Choroid plexus epithelial cell (primary cell): ENCODE measurements around the gene CARD11.
A peak's percentile ranks its signal among the peaks of the same experiment; 100 is the strongest.

ENCODE experiments used
- DNase-seq: peaks from one replicate; pipeline ENCODE4 v3.0.0-alpha.2; 2010; ENCODE audit warnings: low read depth
- H3K4me3 ChIP-seq: 2 replicates; pipeline ENCODE4 v1.5.1; 2011; ENCODE audit warnings: low read depth, mild to moderate bottlenecking, control low read depth, low read length, moderate library complexity
- CTCF ChIP-seq: conservative IDR thresholded peaks from 2 replicates; pipeline ENCODE4 v1.5.1; 2011; ENCODE audit warnings: low read depth, mild to moderate bottlenecking, control low read depth, inconsistent platforms, low read length, moderate library complexity

Gene CARD11

GRCh38 chr7:2864999-2865670 lies 178.5 kb downstream of the CARD11 start:
- peak; percentile 81 for DNase-seq

GRCh38 chr7:2864204-2864985 lies 179.3 kb downstream of the CARD11 start:
- peak; percentile 37 for DNase-seq

More at GRCh38 chr7:2864999-2865670, 178.5 kb downstream of the CARD11 start:
- no peak overlapping the region for H3K4me3 ChIP-seq
- TF ChIP-seq CTCF: peak; percentile 95

GRCh38 chr7:2863461-2864066 lies 180.1 kb downstream of the CARD11 start:
- H3K4me3 ChIP-seq: peak overlapping the region; percentile 15
- DNase-seq: peak; percentile 98
- TF ChIP-seq CTCF: no peak

More at GRCh38 chr7:2864204-2864985, 179.3 kb downstream of the CARD11 start:
- no peak for TF ChIP-seq CTCF
- H3K4me3 ChIP-seq: no peak overlapping the region

GRCh38 chr7:2862831-2863361 lies 180.8 kb downstream of the CARD11 start:
- peak overlapping the region; percentile 26 for H3K4me3 ChIP-seq
- no peak for TF ChIP-seq CTCF
- peak; percentile 87 for DNase-seq

- H3K4me3 ChIP-seq: no peak overlapping the region
- no peak for TF ChIP-seq CTCF
- DNase-seq: no peak
These were observed 182.2 kb downstream of the CARD11 start for GRCh38 chr7:2861509-2861908.

GRCh38 chr7:2860627-2861133 lies 183.0 kb downstream of the CARD11 start:
- H3K4me3 ChIP-seq: no peak overlapping the region
- no peak for TF ChIP-seq CTCF
- no peak for DNase-seq
